PFSK-1 (cell line): ENCODE results near the gene LIAS.

Experiments used
- FOXP2 ChIP-seq: optimal IDR thresholded peaks from 2 replicates; pipeline ENCODE3; 2011; ENCODE audit warnings: borderline replicate concordance, control low read depth, inconsistent platforms; ENCODE audit not compliant: insufficient read depth; ENCODE audit errors: extremely low read length, extremely low read depth
- POLR2AphosphoS5 ChIP-seq: IDR thresholded peaks from 2 replicates; pipeline ENCODE4 v1.6.1; 2012; ENCODE audit warnings: low read depth, mild to moderate bottlenecking, control low read depth, low read length, moderate library complexity
- REST ChIP-seq, 2 experiments: IDR thresholded peaks; 2 replicates each; pipeline versions ENCODE4 v1.6.1 to v1.8.0; 2011 to 2012; ENCODE audit warnings: low read depth in 2 of 2, low read length in 2 of 2, control low read depth in 1 of 2, inconsistent platforms in 1 of 2, mild to moderate bottlenecking in 1 of 2, moderate library complexity in 1 of 2; ENCODE audit not compliant: insufficient read depth in 1 of 2
- SIN3A ChIP-seq: IDR thresholded peaks from 2 replicates; pipeline ENCODE4 v1.6.1; 2012; ENCODE audit warnings: mild to moderate bottlenecking, low read length, moderate library complexity, borderline replicate concordance; ENCODE audit not compliant: insufficient read depth
- TAF1 ChIP-seq: IDR thresholded peaks from 2 replicates; pipeline ENCODE4 v1.6.1; 2012; ENCODE audit warnings: low read length, control low read depth, borderline replicate concordance; ENCODE audit not compliant: insufficient read depth

LIAS gene

GRCh38 chr4:39514888-39515401 lies 56.1 kb downstream of the LIAS start:
- no peak for TF ChIP-seq FOXP2
- TF ChIP-seq POLR2AphosphoS5 = no peak
- no peak for TF ChIP-seq TAF1
- TF ChIP-seq SIN3A = no peak
- TF ChIP-seq REST (IDR thresholded peaks at IDR 0.05; ENCODE audit: insufficient read depth in 1 of 2, low read depth in 2 of 2, low read length in 2 of 2) = no peak

GRCh38 chr4:39516407-39516966 lies 57.6 kb downstream of the LIAS start:
- TF ChIP-seq FOXP2 = no peak
- TF ChIP-seq SIN3A = no peak
- no peak for TF ChIP-seq TAF1
- TF ChIP-seq POLR2AphosphoS5 = no peak
- no peak for TF ChIP-seq REST (IDR thresholded peaks at IDR 0.05; ENCODE audit: insufficient read depth in 1 of 2, low read depth in 2 of 2, low read length in 2 of 2)

- no peak for TF ChIP-seq FOXP2
- TF ChIP-seq REST (IDR thresholded peaks at IDR 0.05; ENCODE audit: insufficient read depth in 1 of 2, low read depth in 2 of 2, low read length in 2 of 2) = no peak
These were observed 59.6 kb downstream of the LIAS start for GRCh38 chr4:39518484-39518883.

GRCh38 chr4:39521253-39521919 lies 62.5 kb downstream of the LIAS start:
- no peak for TF ChIP-seq REST (IDR thresholded peaks at IDR 0.05; ENCODE audit: insufficient read depth in 1 of 2, low read depth in 2 of 2, low read length in 2 of 2)
- TF ChIP-seq FOXP2 = no peak
- TF ChIP-seq POLR2AphosphoS5 = no peak
- TF ChIP-seq SIN3A = no peak
- no peak for TF ChIP-seq TAF1
